Central memory CD8-positive, alpha-beta T cell (primary cell): ENCODE measurements around the gene AFF1.
A peak's percentile ranks its signal among the peaks of the same experiment; 100 is the strongest.

Experiments used
- ATAC-seq: fragments of 150-1000 bp; cut with Tn5 transposase; replicated peaks from 2 replicates; pipeline ENCODE4 v1.10.0; 2022; ENCODE audit warnings: mild to moderate bottlenecking, moderate FRiP score, moderate number of reproducible peaks; ENCODE audit not compliant: poor library complexity, severe bottlenecking; ENCODE audit errors: extremely low read depth
- DNase-seq, 2 donors: peaks; one replicate each; pipeline ENCODE4 v3.0.0; 2021; ENCODE audit warnings: low spot score in 2 of 2
- H3K27ac Mint-ChIP-seq: one replicate; pipeline ENCODE4 v1.8.0; 2022; ENCODE audit warnings: low read depth, mild to moderate bottlenecking, moderate library complexity, mixed read lengths
- H3K27me3 Mint-ChIP-seq: one replicate; pipeline ENCODE4 v1.8.0; 2022; ENCODE audit warnings: mixed read lengths
- H3K36me3 Mint-ChIP-seq: one replicate; pipeline ENCODE4 v1.8.0; 2022; ENCODE audit warnings: mild to moderate bottlenecking, moderate library complexity, mixed read lengths; ENCODE audit not compliant: insufficient read depth
- H3K4me1 Mint-ChIP-seq: one replicate; pipeline ENCODE4 v1.8.0; 2022; ENCODE audit warnings: mixed read lengths
- H3K4me3 Mint-ChIP-seq: one replicate; pipeline ENCODE4 v1.8.0; 2022; ENCODE audit warnings: mild to moderate bottlenecking, moderate library complexity, mixed read lengths
- H3K9me3 Mint-ChIP-seq: one replicate; pipeline ENCODE4 v1.8.0; 2022; ENCODE audit warnings: mixed read lengths

AFF1 gene

GRCh38 chr4:86928400-86929255 is 6.2 kb upstream of the AFF1 start:
- no peak for ATAC-seq
- Mint-ChIP-seq H3K27me3 (no peaks in the 10 kb centered on the region), H3K9me3 (no peaks in the 10 kb centered on the region)

GRCh38 chr4:86934147-86934770 is 552 bp upstream of the AFF1 start:
- ATAC-seq: no peak
- H3K9me3 Mint-ChIP-seq: no peaks in the 10 kb centered on the region
- no peaks in the 10 kb centered on the region for H3K27me3 Mint-ChIP-seq
- peak overlapping the region; percentile 45 for H3K27ac Mint-ChIP-seq
- H3K4me3 Mint-ChIP-seq: peak overlapping the region; percentile 84
- no peak for DNase-seq
- H3K36me3 Mint-ChIP-seq: peaks cover 7% of the 10 kb centered on the region
- H3K4me1 Mint-ChIP-seq: peaks cover 41% of the 10 kb centered on the region

More at GRCh38 chr4:86928400-86929255, 6.2 kb upstream of the AFF1 start:
- no peak overlapping the region for H3K27ac Mint-ChIP-seq
- peaks cover 1% of the 10 kb centered on the region for H3K36me3 Mint-ChIP-seq
- no peak for DNase-seq
- H3K4me3 Mint-ChIP-seq: no peak overlapping the region
- peaks cover 5% of the 10 kb centered on the region for H3K4me1 Mint-ChIP-seq

GRCh38 chr4:86935566-86935852 is 698 bp downstream of the AFF1 start:
- no peak for DNase-seq
- Mint-ChIP-seq H3K36me3 (peaks cover 7% of the 10 kb centered on the region), H3K4me3 (peak overlapping the region; percentile 84), H3K27ac (peak overlapping the region; percentile 89), H3K27me3 (no peaks in the 10 kb centered on the region), H3K9me3 (no peaks in the 10 kb centered on the region), H3K4me1 (peaks cover 52% of the 10 kb centered on the region)
- ATAC-seq: no peak

- peak; percentile 54 to 58 for DNase-seq
- Mint-ChIP-seq H3K4me1 (peaks cover 52% of the 10 kb centered on the region), H3K9me3 (no peaks in the 10 kb centered on the region), H3K4me3 (peak overlapping the region; percentile 84), H3K27me3 (no peaks in the 10 kb centered on the region), H3K27ac (peak overlapping the region; percentile 89), H3K36me3 (peaks cover 7% of the 10 kb centered on the region)
- peak; percentile 52 for ATAC-seq
These were observed 1.3 kb downstream of the AFF1 start for GRCh38 chr4:86935853-86936733.

GRCh38 chr4:86938771-86939520 is 4.1 kb downstream of the AFF1 start:
- ATAC-seq (no peak), DNase-seq (no peak)
- Mint-ChIP-seq H3K4me1 (peaks cover 56% of the 10 kb centered on the region), H3K36me3 (peaks cover 5% of the 10 kb centered on the region), H3K27me3 (no peaks in the 10 kb centered on the region), H3K4me3 (no peak overlapping the region), H3K27ac (peak overlapping the region; percentile 22), H3K9me3 (no peaks in the 10 kb centered on the region)

GRCh38 chr4:86939729-86940575 is 5.1 kb downstream of the AFF1 start:
- Mint-ChIP-seq H3K9me3 (no peaks in the 10 kb centered on the region), H3K4me1 (peaks cover 49% of the 10 kb centered on the region), H3K27ac (peak overlapping the region; percentile 22), H3K4me3 (peak overlapping the region; percentile 46), H3K27me3 (no peaks in the 10 kb centered on the region), H3K36me3 (peaks cover 3% of the 10 kb centered on the region)
- DNase-seq (no peak), ATAC-seq (no peak)

GRCh38 chr4:86940920-86941460 is 6.2 kb downstream of the AFF1 start:
- Mint-ChIP-seq H3K27ac (no peak overlapping the region), H3K4me1 (peaks cover 41% of the 10 kb centered on the region), H3K36me3 (no peaks in the 10 kb centered on the region), H3K27me3 (no peaks in the 10 kb centered on the region), H3K4me3 (no peak overlapping the region), H3K9me3 (no peaks in the 10 kb centered on the region)
- no peak for ATAC-seq
- DNase-seq: no peak

GRCh38 chr4:86942185-86942666 is 7.4 kb downstream of the AFF1 start:
- ATAC-seq: no peak
- DNase-seq: no peak
- Mint-ChIP-seq H3K4me3 (no peak overlapping the region), H3K27me3 (no peaks in the 10 kb centered on the region), H3K27ac (no peak overlapping the region), H3K9me3 (no peaks in the 10 kb centered on the region), H3K36me3 (no peaks in the 10 kb centered on the region), H3K4me1 (peaks cover 38% of the 10 kb centered on the region)

GRCh38 chr4:86944964-86945781 is 10.4 kb downstream of the AFF1 start:
- H3K27ac Mint-ChIP-seq: no peak overlapping the region
- no peaks in the 10 kb centered on the region for H3K9me3 Mint-ChIP-seq
- H3K36me3 Mint-ChIP-seq: peaks cover 4% of the 10 kb centered on the region
- DNase-seq (no peak), ATAC-seq (no peak)
- H3K4me1 Mint-ChIP-seq: peaks cover 29% of the 10 kb centered on the region
- no peaks in the 10 kb centered on the region for H3K27me3 Mint-ChIP-seq
- no peak overlapping the region for H3K4me3 Mint-ChIP-seq

- Mint-ChIP-seq H3K9me3 (no peaks in the 10 kb centered on the region), H3K4me3 (no peak overlapping the region), H3K27me3 (no peaks in the 10 kb centered on the region), H3K4me1 (peaks cover 37% of the 10 kb centered on the region), H3K36me3 (peaks cover 9% of the 10 kb centered on the region), H3K27ac (no peak overlapping the region)
- ATAC-seq: no peak
- DNase-seq: no peak
These were observed 12.2 kb downstream of the AFF1 start for GRCh38 chr4:86946868-86947500.
